22Rv1 (cell line): ENCODE data around the gene PRRC2B.

Experiments used
- H3K27ac ChIP-seq: fragments of 450-650 bp; 2 replicates; pipeline ENCODE4 v1.5.1; 2017
- CTCF ChIP-seq: fragments of 450-650 bp; IDR thresholded peaks from 2 replicates; pipeline ENCODE4 v1.5.1; 2017; ENCODE audit warnings: mild to moderate bottlenecking
- ZFX ChIP-seq: fragments of 450-650 bp; IDR thresholded peaks from 2 replicates; pipeline ENCODE4 v1.6.1; 2017; ENCODE audit warnings: antibody characterized with exemption, borderline replicate concordance

PRRC2B gene

GRCh38 chr9:131484560-131485185, 90.8 kb downstream of the PRRC2B start:
- no peak overlapping the region for H3K27ac ChIP-seq
- TF ChIP-seq CTCF, result no peak
- no peak for TF ChIP-seq ZFX

GRCh38 chr9:131485206-131485605, 91.3 kb downstream of the PRRC2B start:
- TF ChIP-seq CTCF, result no peak
- TF ChIP-seq ZFX, result no peak
- H3K27ac ChIP-seq, result no peak overlapping the region

GRCh38 chr9:131485728-131486422, 92.0 kb downstream of the PRRC2B start:
- TF ChIP-seq CTCF, result no peak
- TF ChIP-seq ZFX, result no peak
- H3K27ac ChIP-seq, result no peak overlapping the region

GRCh38 chr9:131487001-131487400, 93.1 kb downstream of the PRRC2B start:
- TF ChIP-seq CTCF, result no peak
- TF ChIP-seq ZFX, result no peak
- H3K27ac ChIP-seq, result no peak overlapping the region

- TF ChIP-seq ZFX, result no peak
- TF ChIP-seq CTCF, result no peak
- no peak overlapping the region for H3K27ac ChIP-seq
Measured at GRCh38 chr9:131487621-131488031, 93.7 kb downstream of the PRRC2B start.

- no peak overlapping the region for H3K27ac ChIP-seq
- TF ChIP-seq CTCF (no peak), ZFX (no peak)
Measured at GRCh38 chr9:131490514-131490913, 96.6 kb downstream of the PRRC2B start.

- no peak overlapping the region for H3K27ac ChIP-seq
- TF ChIP-seq ZFX (no peak), CTCF (no peak)
Measured at GRCh38 chr9:131491001-131491710, 97.3 kb downstream of the PRRC2B start.
